Right lung (tissue), 10 donors: ENCODE measurements around the gene TXNDC17. TPM values are rescaled to one million over a fixed set of nuclear protein-coding genes. Genes with fewer than 3 reads are reported as not detected.
"Not testable (repeated sequence)": the region's sequence is repeated elsewhere in the genome, so short reads cannot be mapped to it uniquely, and the experiment has no call there.

Source experiments
- DNase-seq, 2 donors: peaks; one replicate each; pipeline ENCODE4 v3.0.0-alpha.2; 2013
- long read RNA-seq, 8 donors: transcript quantifications; one replicate each; lab custom pipeline, GENCODE V29; 2026
- polyA plus RNA-seq, 5 donors: library from polyadenylated mRNA; unstranded; fragments of 120-200 nt; gene quantifications; one replicate each; pipeline versions ENCODE4 v1.2.1 to v1.2.3, GENCODE V29; 2013; ENCODE audit warnings: inconsistent platforms in 1 of 5, low replicate concordance in 1 of 5; ENCODE audit not compliant: insufficient read length in 5 of 5, insufficient read depth in 1 of 5

The TXNDC17 gene
- 100 to 1,000 TPM in 1 of 5 donors, 10 to 100 TPM in 4; 78.6 to 111 (median 86.5) TPM for polyA plus RNA-seq
- long read RNA-seq, donor 1, transcript TXNDC17-202 (4 exons, 459 nt) = minor isoform, 16 of 177 reads
- long read RNA-seq, donor 1, transcript TXNDC17-201 (4 exons, 2,219 nt) = major isoform, 121 of 177 reads
- long read RNA-seq, donor 1, transcript TXNDC17-206 (1 exons, 2,100 nt) = minor isoform, 14 of 177 reads
- long read RNA-seq, donor 1, transcript TXNDC17-203 (3 exons, 420 nt) = minor isoform, 12 of 177 reads
- long read RNA-seq, donor 1, partial matches to known transcripts = 6 of 177 reads
- long read RNA-seq, donor 1, other reads (novel, unspliced or antisense) = 0 of 177 reads
- long read RNA-seq, donor 2, transcript TXNDC17-201 (4 exons, 2,219 nt) = major isoform, 50 of 59 reads
- long read RNA-seq, donor 2, partial matches to known transcripts = 0 of 59 reads
- long read RNA-seq, donor 2, other reads (novel, unspliced or antisense) = 0 of 59 reads
- long read RNA-seq, donor 3, transcript TXNDC17-203 (3 exons, 420 nt) = minor isoform, 12 of 100 reads
- long read RNA-seq, donor 3, transcript TXNDC17-202 (4 exons, 459 nt) = minor isoform, 11 of 100 reads
- long read RNA-seq, donor 3, transcript TXNDC17-206 (1 exons, 2,100 nt) = minor isoform, 9 of 100 reads
- long read RNA-seq, donor 3, transcript TXNDC17-201 (4 exons, 2,219 nt) = major isoform, 64 of 100 reads
- long read RNA-seq, donor 3, partial matches to known transcripts = 0 of 100 reads
- long read RNA-seq, donor 3, other reads (novel, unspliced or antisense) = 0 of 100 reads
- long read RNA-seq, donor 4, transcript TXNDC17-202 (4 exons, 459 nt) = minor isoform, 10 of 95 reads
- long read RNA-seq, donor 4, transcript TXNDC17-203 (3 exons, 420 nt) = minor isoform, 8 of 95 reads
- long read RNA-seq, donor 4, transcript TXNDC17-201 (4 exons, 2,219 nt) = major isoform, 59 of 95 reads
- long read RNA-seq, donor 4, transcript TXNDC17-206 (1 exons, 2,100 nt) = minor isoform, 10 of 95 reads
- long read RNA-seq, donor 4, partial matches to known transcripts = 6 of 95 reads
- long read RNA-seq, donor 4, other reads (novel, unspliced or antisense) = 0 of 95 reads
- long read RNA-seq, donor 5, transcript TXNDC17-201 (4 exons, 2,219 nt) = major isoform, 116 of 157 reads
- long read RNA-seq, donor 5, transcript TXNDC17-203 (3 exons, 420 nt) = minor isoform, 7 of 157 reads
- long read RNA-seq, donor 5, transcript TXNDC17-206 (1 exons, 2,100 nt) = minor isoform, 12 of 157 reads
- long read RNA-seq, donor 5, transcript TXNDC17-202 (4 exons, 459 nt) = minor isoform, 20 of 157 reads
- long read RNA-seq, donor 5, partial matches to known transcripts = 0 of 157 reads
- long read RNA-seq, donor 5, other reads (novel, unspliced or antisense) = 0 of 157 reads
- long read RNA-seq, donor 6, transcript TXNDC17-203 (3 exons, 420 nt) = minor isoform, 8 of 202 reads
- long read RNA-seq, donor 6, transcript TXNDC17-209 (4 exons, 391 nt) = minor isoform, 9 of 202 reads
- long read RNA-seq, donor 6, transcript TXNDC17-201 (4 exons, 2,219 nt) = major isoform, 114 of 202 reads
- long read RNA-seq, donor 6, transcript TXNDC17-202 (4 exons, 459 nt) = minor isoform, 14 of 202 reads
- long read RNA-seq, donor 6, partial matches to known transcripts = 10 of 202 reads
- long read RNA-seq, donor 6, other reads (novel, unspliced or antisense) = 39 of 202 reads
- long read RNA-seq, donor 7, transcript TXNDC17-201 (4 exons, 2,219 nt) = major isoform, 34 of 45 reads
- long read RNA-seq, donor 7, partial matches to known transcripts = 0 of 45 reads
- long read RNA-seq, donor 7, other reads (novel, unspliced or antisense) = 0 of 45 reads
- long read RNA-seq, donor 8, transcript TXNDC17-201 (4 exons, 2,219 nt) = major isoform, 36 of 41 reads
- long read RNA-seq, donor 8, partial matches to known transcripts = 0 of 41 reads
- long read RNA-seq, donor 8, other reads (novel, unspliced or antisense) = 0 of 41 reads

DNA sequence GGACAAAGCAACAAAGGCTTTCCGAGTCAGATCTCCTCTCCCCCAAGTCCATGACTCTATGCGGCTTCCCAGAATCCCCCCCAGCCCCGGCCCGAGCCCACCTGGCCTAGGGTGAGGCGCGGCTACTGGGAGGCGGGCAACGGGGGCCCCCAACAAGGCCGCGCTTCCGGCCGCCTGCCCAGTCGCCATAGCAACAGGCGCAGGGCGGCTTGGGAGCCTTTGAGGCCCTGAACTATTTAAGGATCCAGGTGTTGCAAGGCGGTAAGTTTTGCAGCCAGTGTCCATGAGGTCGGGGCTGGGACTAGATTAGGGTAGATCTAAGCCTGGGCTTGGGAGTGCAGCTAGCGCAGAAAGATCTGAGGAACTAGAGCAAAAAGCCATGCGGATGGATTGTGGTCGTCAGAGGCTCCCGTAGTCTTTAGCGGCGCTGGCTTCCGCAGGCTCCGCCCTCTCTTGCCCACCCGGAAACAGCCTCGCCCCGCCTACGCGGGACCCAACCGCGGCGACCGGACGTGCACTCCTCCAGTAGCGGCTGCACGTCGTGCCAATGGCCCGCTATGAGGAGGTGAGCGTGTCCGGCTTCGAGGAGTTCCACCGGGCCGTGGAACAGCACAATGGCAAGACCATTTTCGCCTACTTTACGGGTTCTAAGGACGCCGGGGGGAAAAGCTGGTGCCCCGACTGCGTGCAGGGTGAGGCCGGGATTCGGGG lies at the start of gene TXNDC17, which contains the start of gene KIAA0753:
TXNDC17 (plus strand) TSS at position 525 of the 711 bp plus-strand sequence; CDS start at position 548, 23 bp downstream.
KIAA0753 (minus strand) TSS at position 176 of the 711 bp plus-strand sequence. CDS start 5,608 bp downstream, outside the sequence.
- peak; percentile 92 to 93 for DNase-seq

GRCh38 chr17:6591599-6592158 lies 49.2 kb upstream of the TXNDC17 start:
- DNase-seq = no peak

- DNase-seq = peak; percentile 29 to 34
Measured at GRCh38 chr17:6592173-6592572, 48.7 kb upstream of the TXNDC17 start.

GRCh38 chr17:6593371-6593770 lies 47.5 kb upstream of the TXNDC17 start:
- DNase-seq = not testable (repeated sequence)

GRCh38 chr17:6596081-6596480 lies 44.8 kb upstream of the TXNDC17 start:
- DNase-seq = no peak

DNA sequence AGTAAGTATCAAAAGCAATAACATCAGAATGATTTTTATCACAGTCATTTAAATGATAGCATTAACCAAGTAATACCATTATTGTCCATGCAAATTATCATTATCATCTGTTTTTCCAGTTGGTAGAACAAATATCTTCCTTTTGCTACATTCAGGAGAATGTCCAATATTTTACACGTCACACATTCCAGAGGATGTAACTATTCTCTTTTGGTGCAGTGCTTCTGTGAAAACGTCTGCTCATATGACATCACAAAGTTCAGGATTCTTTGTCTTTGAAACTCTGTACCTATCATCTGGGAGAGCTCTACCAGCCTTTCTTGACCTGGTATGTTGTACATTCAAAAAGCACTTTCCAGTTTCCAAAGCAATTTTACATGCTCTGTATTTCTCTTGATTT lies 44.3 kb upstream of the TXNDC17 start:
- DNase-seq = no peak

DNA sequence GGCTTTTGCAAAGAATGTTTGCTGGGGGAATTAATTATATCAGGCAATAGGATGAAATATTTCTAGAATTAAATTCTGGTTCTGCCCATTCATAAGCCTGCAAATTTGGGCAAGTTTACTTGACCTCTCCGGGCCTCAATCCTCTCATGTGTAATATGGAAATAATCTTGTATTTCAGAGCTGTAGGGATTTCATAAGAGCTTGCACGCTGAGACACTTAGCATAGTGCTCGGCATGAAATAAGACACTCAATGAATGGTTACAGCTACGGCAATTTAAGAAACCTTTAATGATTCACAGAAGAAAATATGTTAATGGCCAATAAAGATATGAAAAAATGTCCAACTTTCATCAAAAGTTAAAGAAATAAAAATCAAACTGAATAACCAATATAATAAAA lies 43.9 kb upstream of the TXNDC17 start:
- DNase-seq = no peak

DNA sequence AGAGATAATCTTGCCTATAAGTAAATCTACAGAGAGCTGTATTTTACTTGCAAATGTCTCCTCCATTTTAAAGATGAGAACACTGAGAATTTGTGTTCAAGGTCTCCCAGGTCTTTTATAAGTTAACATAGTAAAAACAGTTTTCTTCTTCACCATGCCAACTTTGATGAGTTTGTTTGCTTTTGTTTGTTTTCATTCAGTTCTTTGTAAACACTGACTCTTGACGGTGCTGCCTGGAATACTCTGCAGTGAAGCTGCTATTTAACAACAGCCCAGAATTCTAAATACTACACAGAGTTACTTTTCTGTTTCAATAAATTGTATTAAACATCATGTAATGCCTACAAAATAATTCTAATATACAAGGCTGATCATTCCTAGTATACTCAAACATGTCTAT lies 43.1 kb upstream of the TXNDC17 start:
- DNase-seq = no peak

- DNase-seq = peak; percentile 40 to 44
Measured at GRCh38 chr17:6599364-6599763, 41.5 kb upstream of the TXNDC17 start.

DNA sequence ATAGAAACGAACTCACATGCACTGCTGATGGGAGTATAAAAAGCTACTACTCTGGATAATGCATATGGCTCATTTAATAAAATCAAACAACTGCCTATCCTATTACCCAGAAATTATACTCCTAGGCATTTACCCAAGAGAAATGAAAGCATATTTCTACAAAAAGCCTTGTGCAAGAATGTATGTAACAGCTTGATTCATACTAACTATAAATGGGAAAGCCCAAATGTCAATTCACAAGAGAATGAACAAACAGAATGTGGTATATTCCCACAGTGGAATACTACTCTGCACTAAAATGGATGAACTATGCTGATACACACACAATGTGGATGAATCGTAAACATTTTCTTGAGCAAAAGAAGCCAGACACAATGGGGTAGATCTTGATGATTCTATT lies 38.7 kb upstream of the TXNDC17 start:
- no peak for DNase-seq

DNA sequence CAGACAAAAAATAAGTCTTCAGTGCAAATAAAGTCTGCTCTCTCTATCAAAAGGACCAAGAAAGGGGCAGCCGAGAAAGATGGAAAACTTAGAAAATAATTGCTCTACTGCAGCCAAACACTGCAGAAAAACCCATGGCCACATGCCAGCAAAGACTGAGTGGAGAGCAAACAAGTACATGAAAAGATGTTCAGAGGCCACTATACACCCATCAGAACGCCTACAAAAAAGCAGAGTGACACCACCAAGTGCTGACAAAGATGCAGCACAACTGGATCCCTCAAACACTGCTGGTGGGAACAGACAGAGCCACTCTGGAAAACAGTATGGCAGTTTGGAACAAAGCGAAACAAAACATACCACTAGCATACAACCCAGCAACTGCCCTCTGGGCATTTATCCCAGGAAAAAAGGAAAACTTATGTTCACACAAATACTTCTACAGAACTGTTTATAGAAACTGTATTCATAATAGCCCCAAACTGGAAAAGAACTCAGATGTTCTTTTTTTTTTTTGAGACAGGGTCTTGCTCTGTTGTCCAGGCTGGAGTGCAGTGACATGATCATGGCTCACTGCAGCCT lies 37.0 kb upstream of the TXNDC17 start:
- peak; percentile 63 to 65 for DNase-seq

- DNase-seq = no peak
Measured at GRCh38 chr17:6605142-6605541, 35.7 kb upstream of the TXNDC17 start.

- no peak for DNase-seq
Measured at GRCh38 chr17:6608321-6608720, 32.5 kb upstream of the TXNDC17 start.

DNA sequence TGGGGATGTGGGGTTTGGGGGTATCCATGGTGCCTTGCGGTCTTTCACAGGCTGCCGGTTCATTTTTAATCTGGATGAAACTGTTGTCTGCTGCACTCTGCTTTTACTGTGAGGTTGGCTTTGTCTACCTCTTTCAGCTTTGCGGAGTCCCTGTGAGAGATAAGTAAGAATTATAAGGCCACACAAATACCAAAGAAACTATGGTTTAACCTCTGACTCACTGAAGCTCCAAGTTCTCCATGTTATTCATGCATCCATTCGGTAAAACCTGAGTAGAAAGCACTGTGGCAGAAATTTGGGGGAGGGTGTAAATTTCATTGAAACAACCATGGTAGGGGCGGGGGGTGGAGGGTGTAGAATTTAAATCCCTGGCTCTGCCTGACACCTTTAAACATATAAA lies 30.8 kb upstream of the TXNDC17 start:
- no peak for DNase-seq

DNA sequence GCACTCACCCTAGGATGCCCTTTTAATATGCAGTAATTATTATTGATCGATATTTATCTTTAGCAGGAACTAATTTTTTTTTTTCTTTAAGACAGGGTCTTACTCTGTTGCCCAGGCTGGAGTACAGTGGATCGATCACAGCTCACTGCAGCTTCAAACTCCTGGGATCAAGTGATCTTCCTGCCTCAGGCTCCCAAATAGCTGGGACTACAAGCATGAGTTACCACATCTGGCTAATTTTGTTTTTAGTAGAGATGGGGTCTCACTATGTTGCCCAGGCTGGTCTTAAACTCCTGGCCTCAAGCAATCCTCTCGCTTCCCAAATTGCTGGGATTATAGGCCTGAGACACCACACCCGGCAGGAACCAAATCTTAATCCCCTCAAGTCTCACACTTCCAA lies 29.6 kb upstream of the TXNDC17 start:
- DNase-seq = no peak

DNA sequence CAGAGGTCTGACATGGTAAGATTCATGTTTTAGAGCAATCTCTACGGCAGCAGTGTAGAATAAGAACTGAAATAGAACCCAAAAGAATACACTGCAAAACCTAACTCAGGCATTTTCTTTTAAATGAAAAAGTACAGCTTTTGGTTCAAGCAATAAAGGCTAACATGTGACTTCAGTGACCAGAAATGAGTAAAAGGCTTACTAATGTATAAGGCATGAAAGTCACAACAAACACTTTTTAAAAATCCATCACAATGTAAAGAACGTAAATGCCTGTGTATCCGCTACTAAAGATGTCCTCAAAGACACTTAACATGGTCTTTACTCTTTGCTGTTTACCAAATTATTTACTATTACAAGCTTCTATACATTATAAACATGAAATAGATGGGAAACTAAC lies 16.9 kb upstream of the TXNDC17 start:
- no peak for DNase-seq

DNA sequence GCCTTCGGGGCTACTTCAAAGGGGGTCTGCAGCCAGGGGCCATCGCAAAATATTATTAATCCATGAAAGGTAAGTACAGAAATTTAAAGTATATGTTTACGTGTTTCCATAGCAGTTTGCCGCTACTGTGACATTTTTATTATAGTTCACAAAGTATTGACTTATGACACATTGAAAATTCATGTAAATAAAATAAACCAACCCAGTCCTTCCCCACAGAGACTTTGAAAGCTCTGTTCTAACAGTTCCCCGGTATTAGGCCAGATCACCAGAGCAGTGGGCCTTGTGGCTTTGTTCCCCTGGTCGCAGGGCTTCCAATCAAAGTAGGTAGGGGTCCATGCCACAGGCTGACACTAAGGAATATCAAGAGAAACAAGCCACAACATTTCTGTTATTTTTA lies 14.2 kb upstream of the TXNDC17 start:
- DNase-seq = no peak

GRCh38 chr17:6627019-6627418 lies 13.8 kb upstream of the TXNDC17 start:
- DNase-seq = no peak

GRCh38 chr17:6630390-6630789 lies 10.5 kb upstream of the TXNDC17 start:
- DNase-seq = no peak
